ENCODE data around the gene PRSS36. TPM values are rescaled to one million over a fixed set of nuclear protein-coding genes. Genes with fewer than 3 reads are reported as not detected.
"Not testable (repeated sequence)": the region's sequence is repeated elsewhere in the genome, so short reads cannot be mapped to it uniquely, and the experiment has no call there.

Gene PRSS36
- total RNA-seq, 4 donors from 2014 or later = 1.0 to 8.1 (median 3.7) TPM; not detected in 1

DNA sequence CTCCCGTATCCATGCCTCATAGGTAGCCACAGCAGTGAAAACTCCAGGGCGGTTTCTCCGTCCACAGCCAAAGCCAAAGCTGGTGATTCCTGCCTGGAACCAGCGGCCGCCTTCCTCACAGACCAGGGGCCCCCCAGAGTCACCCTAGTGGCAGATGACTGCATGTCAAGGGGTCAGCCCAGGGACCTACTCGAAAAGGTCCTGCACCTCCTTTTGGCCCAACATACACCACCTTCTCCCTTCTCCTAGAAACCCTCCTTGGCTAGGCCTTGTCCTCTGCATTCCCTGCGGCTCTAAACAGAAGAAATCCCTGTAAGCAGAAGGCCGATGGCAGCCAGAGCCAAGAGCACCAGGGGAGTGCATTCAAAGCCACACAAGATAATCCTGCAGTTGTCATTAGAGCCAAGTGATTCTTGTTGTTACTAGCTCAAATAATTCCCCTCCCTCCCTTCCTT lies 6.1 kb downstream of the PRSS36 start:
- in situ Hi-C loops (cut with MboI; ENCODE audit: low sequenced_read_pairs in 4 of 4) = no loop called here
- no peak overlapping the region for H3K4me3 ChIP-seq
- no peaks in the 10 kb centered on the region for H3K27me3 ChIP-seq
- DNase-seq (no peak), ATAC-seq (no peak)
- no peaks in the 10 kb centered on the region for H3K9me3 ChIP-seq
- H3K36me3 ChIP-seq = no peaks in the 10 kb centered on the region
- H3K27ac ChIP-seq = no peak overlapping the region
- no peak for TF ChIP-seq CTCF (IDR thresholded peaks at IDR 0.05 in 4 of 5, conservative IDR thresholded peaks at IDR 0.05 in 1 of 5)
- no peak for TF ChIP-seq POLR2A (IDR thresholded peaks at IDR 0.05)
- intact Hi-C loops (cut with DNase I; ENCODE audit: low total_unique reads) = loop anchor here (2.0 kb wide), 2 partner anchors 39 to 315 kb away; partner anchors contain the start of gene ARMC5
- peaks cover 12 to 13% of the 10 kb centered on the region in 2 donors for H3K4me1 ChIP-seq

DNA sequence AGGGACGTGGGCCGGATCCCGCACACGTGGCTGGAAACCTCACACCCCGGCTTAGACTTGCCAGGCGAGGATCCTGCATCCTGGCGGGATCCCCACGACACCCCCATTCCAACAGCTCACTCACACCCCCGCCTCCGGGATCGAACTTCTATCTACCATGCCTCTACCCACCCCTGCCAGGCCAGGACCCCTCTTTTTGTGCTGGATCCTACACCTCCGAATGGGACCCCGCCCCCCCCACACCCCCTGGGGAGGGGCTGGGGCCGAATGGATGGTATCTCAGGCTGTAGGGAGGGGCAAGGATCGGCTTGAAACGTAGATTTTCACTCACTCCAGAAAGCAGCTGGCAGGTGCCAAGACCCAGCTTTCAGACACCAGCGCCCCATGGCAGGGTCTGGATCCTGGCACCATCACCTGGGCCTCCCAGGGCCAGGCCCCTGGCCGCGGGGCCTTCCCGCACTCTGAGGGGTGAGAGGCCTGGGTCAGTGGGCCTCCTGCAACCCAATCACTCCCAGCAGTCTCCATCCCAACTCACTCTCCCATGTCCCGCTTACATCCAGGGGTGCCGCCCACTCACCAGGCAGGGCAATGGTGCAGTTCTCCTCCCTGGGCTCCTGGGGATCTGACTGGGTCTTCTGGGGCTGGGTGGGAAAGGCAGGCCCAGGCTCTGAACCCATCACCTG lies 6.7 kb downstream of the PRSS36 start:
- Histone ChIP-seq H3K4me1 (peaks cover 18 to 19% of the 10 kb centered on the region in 2 donors), H3K9me3 (no peaks in the 10 kb centered on the region), H3K27me3 (no peaks in the 10 kb centered on the region), H3K4me3 (peak overlapping the region; percentile 42 to 75 (median 58)), H3K36me3 (no peaks in the 10 kb centered on the region), H3K27ac (peak overlapping the region; percentile 63 to 88 (median 82))
- peak in 1 of 2 donors; percentile 32 for DNase-seq
- TF ChIP-seq CTCF (IDR thresholded peaks at IDR 0.05 in 4 of 5, conservative IDR thresholded peaks at IDR 0.05 in 1 of 5) = no peak
- no peak for TF ChIP-seq POLR2A (IDR thresholded peaks at IDR 0.05)
- ATAC-seq = no peak
- in situ Hi-C loops (cut with MboI; ENCODE audit: low sequenced_read_pairs in 4 of 4) (no loop called here), intact Hi-C loops (cut with DNase I; ENCODE audit: low total_unique reads) (loop anchor here (2.0 kb wide), 2 partner anchors 38 to 316 kb away; partner anchors contain the start of gene ARMC5)

DNA sequence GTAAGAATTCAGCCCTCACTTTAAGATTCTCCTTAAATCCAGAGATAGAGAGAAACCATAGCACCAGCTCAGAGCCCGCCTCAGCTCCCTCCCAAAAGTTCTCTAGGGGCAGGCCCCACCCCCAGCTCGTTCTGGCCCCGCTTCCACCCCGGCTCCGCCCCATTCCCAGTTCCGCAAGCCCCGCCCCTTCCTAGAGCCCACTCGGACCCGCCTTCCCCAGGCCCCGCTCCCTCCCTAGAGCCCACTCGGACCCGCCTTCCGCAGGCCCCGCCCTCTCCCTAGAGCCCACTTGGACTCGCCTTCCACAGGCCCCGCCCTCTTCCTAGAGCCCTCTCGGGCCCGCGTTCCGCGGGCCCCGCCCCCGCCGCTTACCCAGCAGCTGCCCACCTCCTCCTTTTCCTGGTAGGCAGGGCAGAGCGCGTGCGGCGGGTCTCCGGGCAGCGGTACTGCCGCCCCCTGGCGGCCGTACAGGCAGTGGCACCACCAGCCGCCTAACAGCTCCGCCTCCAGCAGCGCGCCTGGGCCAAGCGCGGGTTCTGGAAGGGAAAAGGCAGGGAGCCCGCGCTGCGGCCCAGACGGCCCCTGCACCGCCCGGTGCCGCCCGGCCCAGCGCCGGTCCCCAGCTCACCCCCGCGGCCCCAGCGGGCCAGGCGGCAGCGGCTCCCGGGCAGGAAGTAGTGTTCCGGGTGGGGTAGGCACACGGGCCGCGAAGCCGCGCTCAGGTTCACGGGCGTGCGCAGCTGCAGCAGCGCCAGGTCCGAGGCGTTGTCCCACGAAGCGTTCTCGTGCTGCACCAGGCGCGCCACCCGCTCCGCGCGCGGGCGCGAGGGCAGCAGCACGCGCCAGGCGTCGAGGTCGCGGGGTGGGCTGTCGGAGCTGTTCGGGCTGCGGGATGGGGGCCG lies 7.5 kb downstream of the PRSS36 start:
- in situ Hi-C loops (cut with MboI; ENCODE audit: low sequenced_read_pairs in 4 of 4) = no loop called here
- peak; percentile 78 to 83 for ATAC-seq
- TF ChIP-seq POLR2A (IDR thresholded peaks at IDR 0.05) (peak; percentile 28 to 46), CTCF (IDR thresholded peaks at IDR 0.05 in 4 of 5, conservative IDR thresholded peaks at IDR 0.05 in 1 of 5) (peak; percentile 98 to 100 (median 99))

GRCh38 chr16:31141489-31142108 lies 8.3 kb downstream of the PRSS36 start:
- DNase-seq (peak in 1 of 2 donors; percentile 56), ATAC-seq (peak; percentile 12 to 19)
- in situ Hi-C loops (cut with MboI; ENCODE audit: low sequenced_read_pairs in 4 of 4) (no loop called here), intact Hi-C loops (cut with DNase I; ENCODE audit: low total_unique reads) (loop anchor here (1.0 to 2.0 kb wide), 8 partner anchors 23 to 317 kb away; partner anchors contain the start of genes ARMC5, STX4, VKORC1 and ZNF646)
- H3K4me3 ChIP-seq = peak overlapping the region; percentile 19 to 75 (median 43)
- H3K4me1 ChIP-seq = peaks cover 19 to 22% of the 10 kb centered on the region in 2 donors
- H3K9me3 ChIP-seq = no peaks in the 10 kb centered on the region
- H3K36me3 ChIP-seq = no peaks in the 10 kb centered on the region
- H3K27me3 ChIP-seq = no peaks in the 10 kb centered on the region
- TF ChIP-seq CTCF (IDR thresholded peaks at IDR 0.05 in 4 of 5, conservative IDR thresholded peaks at IDR 0.05 in 1 of 5) (no peak), POLR2A (IDR thresholded peaks at IDR 0.05) (no peak)
- H3K27ac ChIP-seq = peak overlapping the region; percentile 79 to 88 (median 82)

More for the DNA sequence above, 7.5 kb downstream of the PRSS36 start:
- Histone ChIP-seq H3K27ac (peak overlapping the region; percentile 79 to 88 (median 82)), H3K4me3 (peak overlapping the region; percentile 42 to 75 (median 58)), H3K27me3 (no peaks in the 10 kb centered on the region), H3K4me1 (peaks cover 19 to 22% of the 10 kb centered on the region in 2 donors), H3K9me3 (no peaks in the 10 kb centered on the region), H3K36me3 (no peaks in the 10 kb centered on the region)
- DNase-seq = peak; percentile 97 to 99
- intact Hi-C loops (cut with DNase I; ENCODE audit: low total_unique reads) = loop anchor here (1.0 to 2.0 kb wide), 8 partner anchors 24 to 316 kb away; partner anchors contain the start of genes ARMC5, STX4, VKORC1 and ZNF646

DNA sequence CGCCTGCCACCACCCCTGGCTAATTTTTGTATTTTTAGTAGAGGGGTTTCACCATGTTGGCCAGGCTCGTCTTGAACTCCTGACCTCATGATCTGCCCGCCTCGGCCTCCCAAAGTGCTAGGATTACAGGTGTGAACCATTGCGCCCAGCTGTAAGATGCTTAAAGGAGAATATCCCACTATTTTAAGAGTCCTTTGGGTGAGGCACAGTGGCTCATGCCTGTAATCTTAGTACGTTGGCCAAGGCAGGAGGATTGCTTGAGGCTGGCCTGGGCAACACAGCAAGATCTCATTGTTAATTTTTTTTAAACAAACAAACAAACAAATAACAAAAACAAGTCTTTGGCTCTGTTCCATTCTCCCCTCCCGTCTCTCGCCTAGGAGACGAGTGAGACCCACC lies 8.8 kb downstream of the PRSS36 start:
- ATAC-seq; H3K36me3 ChIP-seq; in situ Hi-C loops (cut with MboI; ENCODE audit: low sequenced_read_pairs in 4 of 4); H3K27me3 ChIP-seq; DNase-seq; H3K4me3 ChIP-seq; H3K9me3 ChIP-seq; intact Hi-C loops (cut with DNase I; ENCODE audit: low total_unique reads): not testable (repeated sequence)
- Histone ChIP-seq H3K4me1 (peaks cover 19 to 22% of the 10 kb centered on the region in 2 donors), H3K27ac (peak overlapping the region; percentile 79 to 88 (median 82))

Measured in gastrocnemius medialis (tissue), 4 donors.